ENCODE results near the gene GNG12. TPM values are rescaled to one million over a fixed set of nuclear protein-coding genes. Genes with fewer than 3 reads are reported as not detected.

GNG12 gene
- total and polyA plus RNA-seq, 8 donors, result 21.7 to 189 (median 59.6) TPM

- no peaks in the 10 kb centered on the region for H3K36me3 ChIP-seq
- no peak for TF ChIP-seq CTCF (IDR thresholded peaks at IDR 0.05)
- TF ChIP-seq POLR2AphosphoS5 (IDR thresholded peaks at IDR 0.05), result peak in 1 of 3 donors; percentile 37
- TF ChIP-seq EP300 (IDR thresholded peaks at IDR 0.05), result no peak
- TF ChIP-seq POLR2A (IDR thresholded peaks at IDR 0.05), result no peak
- H3K4me3 ChIP-seq, result no peak overlapping the region
- H3K27me3 ChIP-seq, result no peaks in the 10 kb centered on the region
- peak in 1 of 2 donors; percentile 75 for DNase-seq
- H3K9me3 ChIP-seq, result no peaks in the 10 kb centered on the region
- H3K27ac ChIP-seq, result peak overlapping the region in 2 of 5 donors; percentile 10 to 59
- H3K4me1 ChIP-seq, result peaks cover 14 to 56% (median 37%) of the 10 kb centered on the region in 4 donors
- intact Hi-C loops (cut with DNase I; ENCODE audit: low total_unique reads), result loop anchor here (5.0 to 10.0 kb wide), 2 partner anchors 202 to 230 kb away; no protein-coding TSS in a partner anchor
- 48 to 57% (median 52%) methylated on average over 4 of the region's 4 CpGs for WGBS, 5 donors
Measured at GRCh38 chr1:67764633-67765032, 68.6 kb downstream of the GNG12 start.

GRCh38 chr1:67761730-67762129, 71.5 kb downstream of the GNG12 start:
- Histone ChIP-seq H3K27ac (no peak overlapping the region), H3K27me3 (no peaks in the 10 kb centered on the region), H3K9me3 (no peaks in the 10 kb centered on the region), H3K4me3 (no peak overlapping the region), H3K4me1 (peaks cover 18 to 62% (median 37%) of the 10 kb centered on the region in 4 donors), H3K36me3 (no peaks in the 10 kb centered on the region)
- 74 to 81% (median 78%) methylated on average over 4 of the region's 4 CpGs for WGBS, 5 donors
- no peak for DNase-seq
- intact Hi-C loops (cut with DNase I; ENCODE audit: low total_unique reads), result loop anchor here (5.0 to 10.0 kb wide), 2 partner anchors 199 to 227 kb away; no protein-coding TSS in a partner anchor
- TF ChIP-seq POLR2A (IDR thresholded peaks at IDR 0.05) (no peak), EP300 (IDR thresholded peaks at IDR 0.05) (no peak), POLR2AphosphoS5 (IDR thresholded peaks at IDR 0.05) (no peak), CTCF (IDR thresholded peaks at IDR 0.05) (no peak)

GRCh38 chr1:67761091-67761490, 72.2 kb downstream of the GNG12 start:
- no peaks in the 10 kb centered on the region for H3K36me3 ChIP-seq
- DNase-seq, result no peak
- intact Hi-C loops (cut with DNase I; ENCODE audit: low total_unique reads), result loop anchor here (5.0 to 10.0 kb wide), 2 partner anchors 199 to 226 kb away; no protein-coding TSS in a partner anchor
- no peaks in the 10 kb centered on the region for H3K9me3 ChIP-seq
- WGBS, 5 donors, result 44 to 66% (median 47%) methylated on average over 2 of the region's 2 CpGs
- TF ChIP-seq CTCF (IDR thresholded peaks at IDR 0.05) (no peak), POLR2AphosphoS5 (IDR thresholded peaks at IDR 0.05) (no peak)
- no peaks in the 10 kb centered on the region for H3K27me3 ChIP-seq
- H3K4me3 ChIP-seq, result no peak overlapping the region
- H3K4me1 ChIP-seq, result peaks cover 14 to 60% (median 35%) of the 10 kb centered on the region in 4 donors
- H3K27ac ChIP-seq, result peak overlapping the region in 3 of 5 donors; percentile 69 to 83 (median 79)

DNA sequence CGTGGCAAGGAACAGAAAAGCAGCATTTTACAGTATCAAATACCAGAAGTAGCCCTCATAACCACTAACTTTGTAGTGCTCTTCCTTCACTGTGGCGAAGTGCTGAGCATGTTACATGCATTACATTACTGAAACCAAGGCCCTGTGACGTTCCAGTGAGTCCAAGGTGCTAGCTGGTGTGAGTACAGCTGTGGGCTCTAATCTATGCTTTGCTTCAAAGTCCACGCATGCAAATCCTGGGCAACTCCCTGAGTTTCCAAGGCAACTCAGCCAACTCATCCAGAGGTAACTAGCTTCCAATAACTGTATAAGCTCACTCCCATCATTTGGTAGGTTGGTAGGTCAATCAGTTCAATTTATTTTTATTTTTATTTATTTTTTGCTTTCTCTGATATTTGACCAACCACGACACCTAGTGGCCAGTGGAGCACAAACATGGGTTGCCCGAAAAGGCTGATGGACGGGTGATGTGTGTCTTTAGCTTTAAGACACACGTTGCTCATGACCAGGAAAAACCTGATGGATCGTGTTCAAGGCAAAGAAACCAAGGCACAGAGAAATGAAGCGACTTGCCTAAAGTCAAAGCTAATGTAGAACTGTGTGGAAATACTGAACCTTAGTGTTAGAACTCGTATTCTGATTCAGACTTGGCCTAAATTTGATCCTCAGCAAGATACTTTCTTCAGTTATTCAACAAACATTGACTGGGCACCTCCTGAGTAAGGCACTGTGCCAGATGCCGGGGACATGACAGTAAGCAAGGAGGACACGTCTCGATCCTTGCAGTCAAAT, 73.0 kb downstream of the GNG12 start:
- Histone ChIP-seq H3K27ac (peak overlapping the region; percentile 79 to 83 (median 82)), H3K36me3 (no peaks in the 10 kb centered on the region), H3K9me3 (no peaks in the 10 kb centered on the region), H3K4me1 (peaks cover 14 to 59% (median 36%) of the 10 kb centered on the region in 4 donors), H3K27me3 (no peaks in the 10 kb centered on the region), H3K4me3 (no peak overlapping the region)
- peak; percentile 76 to 94 for DNase-seq
- TF ChIP-seq POLR2A (IDR thresholded peaks at IDR 0.05), result no peak
- TF ChIP-seq POLR2AphosphoS5 (IDR thresholded peaks at IDR 0.05), result peak in 2 of 3 donors; percentile 76 to 79
- TF ChIP-seq EP300 (IDR thresholded peaks at IDR 0.05), result no peak
- peak in 5 of 7 experiments; percentile 75 to 90 (median 86) for TF ChIP-seq CTCF (IDR thresholded peaks at IDR 0.05)
- intact Hi-C loops (cut with DNase I; ENCODE audit: low total_unique reads), result loop anchor here (5.0 to 10.0 kb wide), 2 partner anchors 198 to 225 kb away; no protein-coding TSS in a partner anchor
- WGBS, 5 donors, result 16 to 20% (median 19%) methylated on average over 14 of the region's 14 CpGs

Data from stomach (tissue), 9 donors.